Measurements from ENCODE around the gene RNU1-1. TPM values are rescaled to one million over a fixed set of nuclear protein-coding genes. Genes with fewer than 3 reads are reported as not detected.
"Not testable (repeated sequence)": the region's sequence is repeated elsewhere in the genome, so short reads cannot be mapped to it uniquely, and the experiment has no call there.

RNU1-1 gene
- total and polyA plus RNA-seq, 9 of the 15 experiments (the other 6 are each of a cell fraction or from before 2014, with no cell fraction given) = under 0.01 to 32,823 (median 2,538) TPM; not detected in 4

GRCh38 chr1:16514107-16515055, at the start of gene RNU1-1 (continued):
- TF ChIP-seq ZNF318 (IDR thresholded peaks at IDR 0.05; ENCODE audit: borderline replicate concordance in 1 of 2, low read depth in 1 of 2) (peak in 1 of 2 experiments; percentile 88; a peak in 2 of 4 replicates), YY1 (IDR thresholded peaks at IDR 0.05; ENCODE audit: borderline replicate concordance in 1 of 3, control insufficient read depth in 1 of 3, extremely low read depth in 1 of 3, insufficient read depth in 3 of 3, insufficient read length in 1 of 3, insufficient replicate concordance in 2 of 3, low read depth in 1 of 3, low read length in 2 of 3) (peak in 1 of 3 experiments; percentile 13), VEZF1 (CRISPR knock-in tag; IDR thresholded peaks at IDR 0.05) (peak; percentile 20; the same call in 1 of the 2 replicates), ZNF431 (CRISPR knock-in tag; IDR thresholded peaks at IDR 0.05) (0 out of 2 replicates have a peak, but pooled peaks have one; percentile 43), TEAD4 (IDR thresholded peaks at IDR 0.05; ENCODE audit: low read length) (peak; percentile 81), MTA1 (IDR thresholded peaks at IDR 0.05; ENCODE audit: borderline replicate concordance) (peak; percentile 67; the same call in 1 of the 2 replicates), MTA3 (IDR thresholded peaks at IDR 0.05; ENCODE audit: borderline replicate concordance) (peak; percentile 87), ATF1 (tag; IDR thresholded peaks at IDR 0.05) (peak; percentile 92)
- TF ChIP-seq, protein P1, sequence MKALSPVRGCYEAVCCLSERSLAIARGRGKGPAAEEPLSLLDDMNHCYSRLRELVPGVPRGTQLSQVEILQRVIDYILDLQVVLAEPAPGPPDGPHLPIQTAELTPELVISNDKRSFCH (CRISPR knock-in tag; IDR thresholded peaks at IDR 0.05) = not testable (repeated sequence)
- TF ChIP-seq, protein P1 (tag; IDR thresholded peaks at IDR 0.05) = 0 out of 2 replicates have a peak, but pooled peaks have one; percentile 1
- not testable (repeated sequence) for TF ChIP-seq TEAD4 (CRISPR knock-in tag; IDR thresholded peaks at IDR 0.05; ENCODE audit: borderline replicate concordance); ATF1 (CRISPR knock-in tag; IDR thresholded peaks at IDR 0.05)
